DND-41 (cell line): ENCODE data around the gene ADM5.
A peak's percentile ranks its signal among the peaks of the same experiment; 100 is the strongest.

Experiments used
- ATAC-seq: fragments of 200-7000 bp; cut with Tn5 transposase; 3 replicates; pipeline ENCODE4 v1.9.1; 2021; ENCODE audit warnings: low read depth; ENCODE audit not compliant: insufficient read depth
- DNase-seq: peaks from one replicate; pipeline ENCODE4 v3.0.0-alpha.2; 2020
- H2AFZ ChIP-seq: 2 replicates; pipeline ENCODE4 v1.6.0; 2012; ENCODE audit warnings: low read depth, low read length
- H3K27ac ChIP-seq: 2 replicates; pipeline ENCODE4 v1.5.1; 2012; ENCODE audit warnings: low read length, inconsistent platforms
- H3K27me3 ChIP-seq: fragments of 200-600 bp; sonication (generic); 2 replicates; pipeline ENCODE4 v1.6.0; 2012; ENCODE audit warnings: low read length, mild to moderate bottlenecking, inconsistent platforms; ENCODE audit not compliant: insufficient read depth, poor library complexity
- H3K36me3 ChIP-seq: 2 replicates; pipeline ENCODE4 v1.5.1; 2012; ENCODE audit warnings: low read length, inconsistent platforms; ENCODE audit not compliant: insufficient read depth
- H3K4me1 ChIP-seq: 2 replicates; pipeline ENCODE4 v1.5.1; 2012; ENCODE audit warnings: mild to moderate bottlenecking, low read length; ENCODE audit not compliant: insufficient read depth
- H3K4me2 ChIP-seq: 2 replicates; pipeline ENCODE4 v1.6.0; 2012; ENCODE audit warnings: mild to moderate bottlenecking, moderate library complexity, low read length, inconsistent platforms; ENCODE audit not compliant: insufficient read depth
- H3K4me3 ChIP-seq, 2 experiments: fragments of 200-600 bp in 1 of 2; shearing (Covaris generic) in 1 of 2; 2 replicates each; pipeline ENCODE4 v1.5.1; 2012 to 2016; ENCODE audit warnings: inconsistent platforms in 2 of 2, low read length in 2 of 2, mild to moderate bottlenecking in 2 of 2, low read depth in 1 of 2, moderate library complexity in 1 of 2
- H3K79me2 ChIP-seq: 2 replicates; pipeline ENCODE4 v1.6.0; 2012; ENCODE audit warnings: low read length, inconsistent platforms; ENCODE audit not compliant: insufficient read depth
- H3K9ac ChIP-seq: 2 replicates; pipeline ENCODE4 v1.6.0; 2012; ENCODE audit warnings: low read depth, mild to moderate bottlenecking, inconsistent platforms, low read length, moderate library complexity
- H3K9me3 ChIP-seq: 2 replicates; pipeline ENCODE4 v1.5.1; 2012; ENCODE audit warnings: low read length, moderate library complexity, mild to moderate bottlenecking, inconsistent platforms; ENCODE audit not compliant: insufficient read depth, severe bottlenecking
- H4K20me1 ChIP-seq: 2 replicates; pipeline ENCODE4 v1.6.0; 2012; ENCODE audit warnings: low read length; ENCODE audit not compliant: insufficient read depth
- CTCF ChIP-seq: IDR thresholded peaks from 2 replicates; pipeline ENCODE4 v1.5.1; 2012; ENCODE audit warnings: borderline replicate concordance, low read length, moderate library complexity, mild to moderate bottlenecking; ENCODE audit not compliant: poor library complexity, severe bottlenecking; ENCODE audit errors: extremely low read depth
- EZH2 ChIP-seq: IDR thresholded peaks from 3 replicates; pipeline ENCODE4 v1.6.1; 2012; ENCODE audit warnings: borderline replicate concordance, low read depth, mild to moderate bottlenecking, moderate library complexity, low read length, inconsistent platforms; ENCODE audit not compliant: severe bottlenecking

The ADM5 gene

GRCh38 chr19:49665036-49665350 is 24.4 kb upstream of the ADM5 start:
- ATAC-seq (no peak), DNase-seq (no peak)
- H3K4me3 ChIP-seq = peak overlapping the region; percentile 53 to 81
- H3K36me3 ChIP-seq = peaks cover 47% of the 10 kb centered on the region
- H4K20me1 ChIP-seq = peaks cover 31% of the 10 kb centered on the region
- H3K27ac ChIP-seq = peak overlapping the region; percentile 76
- peaks cover 36% of the 10 kb centered on the region for H3K4me1 ChIP-seq
- TF ChIP-seq EZH2 (no peak), CTCF (no peak)
- H3K27me3 ChIP-seq = no peaks in the 10 kb centered on the region
- peak overlapping the region; percentile 72 for H3K9ac ChIP-seq
- H3K79me2 ChIP-seq = peaks cover 56% of the 10 kb centered on the region
- H2AFZ ChIP-seq = peak overlapping the region; percentile 82
- no peaks in the 10 kb centered on the region for H3K9me3 ChIP-seq
- H3K4me2 ChIP-seq = peak overlapping the region; percentile 94

- H3K27ac ChIP-seq = peak within 1 kb of the TSS; percentile 76
- H3K4me1 ChIP-seq = peaks cover 36% of the 10 kb centered on the region
- TF ChIP-seq CTCF (peak; percentile 13), EZH2 (no peak)
- ATAC-seq = peak; percentile 86
- H3K36me3 ChIP-seq = peaks cover 46% of the 10 kb centered on the region
- H4K20me1 ChIP-seq = peaks cover 27% of the 10 kb centered on the region
- H3K4me2 ChIP-seq = peak within 1 kb of the TSS; percentile 94
- H3K79me2 ChIP-seq = peaks cover 56% of the 10 kb centered on the region
- H3K9ac ChIP-seq = peak within 1 kb of the TSS; percentile 72
- no peaks in the 10 kb centered on the region for H3K27me3 ChIP-seq
- peak; percentile 98 for DNase-seq
- H3K9me3 ChIP-seq = no peaks in the 10 kb centered on the region
- peak within 1 kb of the TSS; percentile 82 for H2AFZ ChIP-seq
- peak within 1 kb of the TSS; percentile 53 to 81 for H3K4me3 ChIP-seq
These were observed 23.9 kb upstream of the ADM5 start, which contains the start of the genes BCL2L12 and IRF3 for GRCh38 chr19:49665351-49666119. Gene BCL2L12 (plus strand): TSS chr19:49665933. CDS start chr19:49666693, 760 bp downstream. Gene IRF3 (minus strand): TSS chr19:49665857. CDS start chr19:49664838, 1,019 bp downstream.

GRCh38 chr19:49666120-49666444 is 23.3 kb upstream of the ADM5 start:
- peak overlapping the region; percentile 76 for H3K27ac ChIP-seq
- peaks cover 23% of the 10 kb centered on the region for H4K20me1 ChIP-seq
- peak; percentile 27; the same call in 2 of the 3 replicates for ATAC-seq
- H3K9ac ChIP-seq = peak overlapping the region; percentile 72
- peaks cover 36% of the 10 kb centered on the region for H3K4me1 ChIP-seq
- peak overlapping the region; percentile 53 to 81 for H3K4me3 ChIP-seq
- H3K4me2 ChIP-seq = peak overlapping the region; percentile 94
- DNase-seq = no peak
- peaks cover 56% of the 10 kb centered on the region for H3K79me2 ChIP-seq
- no peaks in the 10 kb centered on the region for H3K27me3 ChIP-seq
- H3K36me3 ChIP-seq = peaks cover 42% of the 10 kb centered on the region
- peak overlapping the region; percentile 82 for H2AFZ ChIP-seq
- TF ChIP-seq CTCF (peak; percentile 37), EZH2 (no peak)
- H3K9me3 ChIP-seq = no peaks in the 10 kb centered on the region
